C4-2B (cell line): ENCODE results near the gene ELFN2.

ENCODE experiments used
- H3K27ac ChIP-seq: fragments of 450-650 bp; 2 replicates; pipeline ENCODE4 v1.5.1; 2017
- ZFX ChIP-seq: fragments of 450-650 bp; IDR thresholded peaks from 2 replicates; pipeline ENCODE4 v1.6.1; 2017
- TF ChIP-seq, protein P1 (sequence below): fragments of 450-650 bp; conservative IDR thresholded peaks from 2 replicates; pipeline ENCODE4 v1.5.1; 2017; ENCODE audit warnings: mild to moderate bottlenecking

The ELFN2 gene

DNA sequence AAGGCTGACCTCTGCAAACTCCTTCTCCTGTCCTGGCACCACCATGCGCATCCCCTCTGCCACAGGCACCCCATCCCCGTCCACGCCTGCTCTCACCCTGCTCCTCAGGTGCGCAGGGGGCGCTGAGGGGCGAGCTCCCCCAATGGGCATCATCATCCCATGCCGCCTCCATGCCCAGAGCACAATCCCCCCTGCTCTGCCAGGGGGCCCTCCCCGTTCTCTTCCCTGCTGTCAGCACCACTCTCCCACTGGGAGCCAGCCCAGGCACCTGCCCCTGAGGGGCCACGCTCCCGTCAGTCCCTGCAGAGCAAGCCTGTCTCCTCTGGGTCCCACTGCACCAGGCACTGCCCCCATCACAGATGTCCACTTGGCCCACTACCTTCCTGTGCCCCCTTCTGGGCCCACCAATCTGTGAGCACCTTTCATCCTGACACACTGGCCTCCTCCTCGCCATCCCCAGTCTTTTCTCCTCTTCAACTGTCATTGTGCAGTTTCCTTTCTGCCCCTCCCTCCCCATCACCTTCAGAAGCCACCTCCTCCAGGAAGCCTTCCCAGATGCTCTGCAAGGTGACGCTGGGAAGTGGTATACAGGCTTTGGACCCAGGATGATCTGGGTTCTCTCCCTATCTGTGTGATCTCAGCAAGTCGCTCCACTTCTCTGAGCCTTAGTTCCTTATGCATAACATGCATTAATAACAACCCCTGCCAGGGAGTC is 82.4 kb downstream of the ELFN2 start:
- TF ChIP-seq, protein P1, sequence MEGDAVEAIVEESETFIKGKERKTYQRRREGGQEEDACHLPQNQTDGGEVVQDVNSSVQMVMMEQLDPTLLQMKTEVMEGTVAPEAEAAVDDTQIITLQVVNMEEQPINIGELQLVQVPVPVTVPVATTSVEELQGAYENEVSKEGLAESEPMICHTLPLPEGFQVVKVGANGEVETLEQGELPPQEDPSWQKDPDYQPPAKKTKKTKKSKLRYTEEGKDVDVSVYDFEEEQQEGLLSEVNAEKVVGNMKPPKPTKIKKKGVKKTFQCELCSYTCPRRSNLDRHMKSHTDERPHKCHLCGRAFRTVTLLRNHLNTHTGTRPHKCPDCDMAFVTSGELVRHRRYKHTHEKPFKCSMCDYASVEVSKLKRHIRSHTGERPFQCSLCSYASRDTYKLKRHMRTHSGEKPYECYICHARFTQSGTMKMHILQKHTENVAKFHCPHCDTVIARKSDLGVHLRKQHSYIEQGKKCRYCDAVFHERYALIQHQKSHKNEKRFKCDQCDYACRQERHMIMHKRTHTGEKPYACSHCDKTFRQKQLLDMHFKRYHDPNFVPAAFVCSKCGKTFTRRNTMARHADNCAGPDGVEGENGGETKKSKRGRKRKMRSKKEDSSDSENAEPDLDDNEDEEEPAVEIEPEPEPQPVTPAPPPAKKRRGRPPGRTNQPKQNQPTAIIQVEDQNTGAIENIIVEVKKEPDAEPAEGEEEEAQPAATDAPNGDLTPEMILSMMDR = no peak
- TF ChIP-seq ZFX = no peak
- no peak overlapping the region for H3K27ac ChIP-seq

DNA sequence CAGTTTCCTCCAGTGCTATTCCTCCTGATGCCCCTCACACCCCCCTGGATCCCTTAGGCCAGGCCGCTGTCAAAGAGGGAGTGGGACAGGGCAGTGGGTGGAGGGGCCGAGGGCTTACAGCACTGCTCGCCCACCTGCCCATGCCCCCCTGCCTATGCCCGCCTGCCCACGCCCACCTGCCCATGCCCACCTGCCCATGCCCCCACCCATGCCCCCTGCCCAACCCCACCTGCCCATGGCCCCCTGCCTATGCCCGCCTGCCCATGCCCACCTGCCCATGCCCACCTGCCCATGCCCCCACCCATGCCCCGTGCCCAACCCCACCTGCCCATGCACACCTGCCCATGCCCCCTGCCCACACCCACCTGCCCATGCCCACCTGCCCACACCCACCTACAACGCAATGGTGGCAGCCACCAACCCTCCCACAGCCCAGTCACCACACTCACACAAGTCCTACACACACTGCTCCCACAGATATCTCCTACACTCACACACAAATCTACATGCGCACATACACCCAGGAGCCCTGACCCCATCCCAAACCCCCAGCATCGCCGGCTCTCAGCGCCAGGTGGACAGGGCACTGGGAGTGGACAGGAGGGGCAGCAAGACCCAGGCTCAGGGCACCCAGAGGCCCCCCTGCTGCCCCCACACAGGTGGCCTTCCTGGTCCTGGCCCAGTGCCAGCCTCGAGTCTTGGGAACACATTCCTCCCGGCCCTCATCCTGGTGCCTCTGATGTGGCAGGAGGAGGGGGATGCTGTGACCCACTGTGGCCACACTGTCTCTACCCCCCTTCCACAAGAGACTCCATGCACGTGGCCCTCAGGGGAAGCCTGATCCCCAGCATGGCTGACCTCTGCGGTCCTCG is 83.2 kb downstream of the ELFN2 start:
- no peak overlapping the region for H3K27ac ChIP-seq
- TF ChIP-seq, protein P1 = no peak

DNA sequence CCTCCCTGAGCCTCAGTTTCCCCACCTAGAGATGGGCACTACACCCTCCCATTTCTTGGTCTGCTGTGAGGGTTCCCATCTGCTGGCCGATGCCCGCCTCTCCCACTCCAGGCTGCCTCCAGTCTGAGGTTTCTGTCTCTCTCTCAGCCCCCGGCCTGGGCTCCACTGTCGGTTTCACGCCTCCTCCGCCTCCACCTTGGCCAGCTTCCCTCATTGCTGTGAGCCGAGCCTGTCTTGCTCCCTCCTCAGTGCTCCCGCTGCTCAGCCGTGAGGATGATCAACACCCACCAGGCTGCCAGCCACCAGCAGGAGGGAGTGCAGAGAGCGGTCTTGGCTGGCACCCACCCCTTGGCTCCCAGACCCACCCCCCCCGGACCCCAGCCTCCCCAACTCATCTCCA is 83.9 kb downstream of the ELFN2 start:
- H3K27ac ChIP-seq = no peak overlapping the region
- no peak for TF ChIP-seq ZFX
- TF ChIP-seq, protein P1 = no peak

DNA sequence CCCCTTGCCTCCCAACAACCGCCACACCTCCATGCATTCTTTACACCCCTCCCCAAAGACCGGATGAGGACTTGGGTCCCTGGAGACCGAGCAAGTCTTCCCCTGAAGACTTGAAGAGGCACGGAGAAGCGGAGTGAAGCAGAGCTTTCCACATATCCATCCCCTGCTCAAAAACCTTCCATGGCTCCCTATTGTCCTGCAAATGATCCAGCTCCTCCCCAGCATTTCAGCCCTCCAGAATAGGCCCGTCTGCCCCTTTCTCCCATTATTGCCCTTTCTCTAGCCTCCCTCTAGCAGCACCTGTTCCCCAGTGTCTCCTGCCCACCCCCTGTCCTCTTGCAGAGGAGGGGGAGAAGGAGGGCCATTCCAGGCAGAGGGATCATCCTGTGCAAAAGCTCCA is 85.2 kb downstream of the ELFN2 start:
- H3K27ac ChIP-seq = no peak overlapping the region
- no peak for TF ChIP-seq ZFX
- TF ChIP-seq, protein P1 = no peak

DNA sequence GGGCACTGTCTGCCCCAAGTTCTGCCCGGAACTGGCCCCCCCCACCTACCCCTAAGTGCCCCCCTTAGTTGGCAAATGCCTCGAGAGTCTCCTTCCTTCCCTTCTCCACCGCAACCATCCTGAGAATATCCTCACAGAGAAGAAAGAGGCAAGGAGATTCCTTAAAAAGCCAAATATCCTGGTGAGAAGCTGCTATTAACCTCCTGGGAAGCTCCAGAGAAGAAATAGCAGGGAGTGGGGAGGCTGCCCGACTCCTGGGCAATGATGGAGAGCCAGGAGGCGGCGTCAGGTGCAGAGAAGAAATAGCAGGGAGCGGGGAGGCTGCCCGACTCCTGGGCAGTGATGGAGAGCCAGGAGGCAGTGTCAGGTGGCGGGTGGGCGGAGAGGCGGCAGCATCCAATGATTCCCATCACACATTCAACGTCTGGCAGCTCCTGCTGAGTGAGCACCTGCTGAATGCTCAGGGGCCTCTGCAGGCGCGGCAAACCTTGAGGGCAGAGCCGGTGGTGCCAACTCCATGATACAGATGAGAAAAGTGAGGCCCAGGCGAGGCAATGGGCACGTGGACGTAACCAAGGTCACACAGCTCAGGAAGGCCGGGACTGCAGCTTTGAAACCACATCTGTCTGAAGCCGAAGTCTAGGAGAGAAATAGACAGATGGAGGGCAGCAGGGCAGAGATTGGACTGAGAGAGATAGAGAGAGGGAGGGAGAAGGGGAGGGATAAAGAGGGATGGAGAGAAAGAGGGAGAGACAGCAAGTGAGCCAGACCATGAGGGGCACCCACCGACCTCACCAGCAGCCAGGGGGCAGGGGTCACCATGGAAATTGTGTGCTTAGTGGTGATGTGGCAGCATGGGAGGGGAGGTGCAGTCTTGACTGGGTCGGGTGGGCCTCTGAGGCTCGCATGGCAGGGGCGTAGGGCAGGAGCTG is 86.7 kb downstream of the ELFN2 start:
- H3K27ac ChIP-seq = no peak overlapping the region
- TF ChIP-seq, protein P1 = no peak
- no peak for TF ChIP-seq ZFX

DNA sequence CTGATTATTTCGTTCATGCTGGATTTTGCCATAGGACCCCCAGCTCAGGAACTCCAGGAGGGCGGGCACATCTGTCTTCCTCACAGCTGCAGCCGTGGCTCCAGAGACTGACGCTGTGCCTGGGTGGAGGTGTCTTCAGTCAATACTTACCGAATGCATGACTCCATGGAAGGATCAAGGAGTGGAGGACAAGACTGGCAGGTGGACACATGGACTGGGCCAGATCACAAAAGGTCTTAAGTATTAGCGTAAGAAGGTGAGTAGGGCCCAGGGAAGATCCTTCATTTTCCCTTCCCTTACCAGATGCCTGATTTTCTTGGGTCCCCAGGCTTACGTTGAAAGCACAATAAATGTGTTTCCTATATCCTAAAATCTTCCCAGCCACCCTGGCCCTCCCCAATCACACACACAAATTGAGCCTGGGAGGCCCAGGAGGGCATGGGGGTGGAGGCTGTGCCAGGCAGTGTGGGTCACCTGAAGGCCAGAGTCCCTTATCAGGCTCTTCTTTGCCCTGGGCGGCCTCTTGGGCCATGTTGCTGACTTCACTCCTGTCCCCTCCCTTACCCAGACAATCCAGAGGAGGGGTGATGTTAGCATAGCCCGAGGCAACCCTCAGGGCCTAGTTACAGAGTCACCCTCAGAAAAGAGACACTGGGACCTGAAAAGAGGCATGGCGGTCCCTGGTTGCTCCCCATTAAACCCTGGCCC is 88.6 kb downstream of the ELFN2 start:
- no peak overlapping the region for H3K27ac ChIP-seq
- TF ChIP-seq, protein P1 = no peak
- no peak for TF ChIP-seq ZFX
